OCI-LY7 (cell line): ENCODE data around the gene CHD5. TPM values are rescaled to one million over a fixed set of nuclear protein-coding genes. Genes with fewer than 3 reads are reported as not detected.

Source experiments
- BruUV-seq: library from RNA; stranded (reverse); fragments of 400-500 nt; replicated peaks from 2 replicates; lab custom pipeline; 2021; lab: Mats Ljungman, UMichigan
- CTCF ChIA-PET: fragments of 300-600 bp; sonication (Branson Sonifier 250); formaldehyde crosslinking; loops from one replicate; lab custom pipeline; 2022; ENCODE audit warnings: antibody characterized with exemption; ENCODE audit not compliant: unreplicated experiment; lab: Charles Lee
- POLR2A ChIA-PET: fragments of 300-600 bp; sonication (Branson Sonifier 250); formaldehyde crosslinking; loops from one replicate; lab custom pipeline; 2022; ENCODE audit warnings: antibody characterized with exemption; lab: Charles Lee
- DNase-seq: peaks from one replicate; pipeline ENCODE4 v3.0.0-alpha.2; 2015; ENCODE audit warnings: low spot score
- H2AFZ ChIP-seq: fragments of 200-600 bp; sonication (generic), shearing (Covaris generic); 2 replicates; pipeline ENCODE4 v1.6.1; 2014; ENCODE audit warnings: mild to moderate bottlenecking, antibody characterized with exemption, low read length, moderate library complexity
- H3K27ac ChIP-seq: fragments of 200-600 bp; sonication (generic); 2 replicates; pipeline ENCODE4 v1.5.1; 2014; ENCODE audit warnings: mixed run types, low read depth, mild to moderate bottlenecking, moderate library complexity, low read length, inconsistent platforms; ENCODE audit not compliant: poor library complexity, severe bottlenecking
- H3K36me3 ChIP-seq: fragments of 200-600 bp; sonication (generic); 2 replicates; pipeline ENCODE4 v1.6.1; 2014; ENCODE audit warnings: mild to moderate bottlenecking, antibody characterized with exemption, low read length, moderate library complexity, mixed read lengths; ENCODE audit not compliant: insufficient read depth
- H3K4me1 ChIP-seq: fragments of 200-600 bp; sonication (generic); 2 replicates; pipeline ENCODE4 v1.5.1; 2014; ENCODE audit warnings: mild to moderate bottlenecking, low read length; ENCODE audit not compliant: insufficient read depth, poor library complexity, severe bottlenecking
- H3K4me2 ChIP-seq: fragments of 200-600 bp; sonication (generic); 2 replicates; pipeline ENCODE4 v1.6.1; 2014; ENCODE audit warnings: mild to moderate bottlenecking, low read length
- H3K4me3 ChIP-seq: fragments of 200-600 bp; sonication (generic); 2 replicates; pipeline ENCODE4 v1.5.1; 2014; ENCODE audit warnings: mild to moderate bottlenecking, low read depth, low read length; ENCODE audit not compliant: poor library complexity, severe bottlenecking
- H3K79me2 ChIP-seq: fragments of 200-600 bp; sonication (generic); 2 replicates; pipeline ENCODE4 v1.6.1; 2016; ENCODE audit warnings: low read depth, mild to moderate bottlenecking, low read length, moderate library complexity, mixed read lengths; ENCODE audit not compliant: insufficient read depth
- H3K9me2 ChIP-seq: fragments of 200-600 bp; sonication (generic); 2 replicates; pipeline ENCODE4 v1.6.1; 2016; ENCODE audit warnings: mild to moderate bottlenecking, low read length, mixed read lengths; ENCODE audit not compliant: insufficient read depth
- H3K9me3 ChIP-seq: fragments of 200-600 bp; sonication (generic); 2 replicates; pipeline ENCODE4 v1.6.1; 2014; ENCODE audit warnings: mild to moderate bottlenecking, mixed run types, low read length, mixed read lengths
- H4K20me1 ChIP-seq: fragments of 200-600 bp; sonication (generic); 2 replicates; pipeline ENCODE4 v1.6.1; 2014; ENCODE audit warnings: mild to moderate bottlenecking, antibody characterized with exemption, low read length, moderate library complexity, mixed read lengths; ENCODE audit not compliant: insufficient read depth
- EZH2phosphoT487 ChIP-seq: fragments of 200-600 bp; sonication (generic); IDR thresholded peaks from 2 replicates; pipeline ENCODE4 v1.6.1; 2018; ENCODE audit warnings: low read depth, borderline replicate concordance, mild to moderate bottlenecking, mixed run types, antibody characterized with exemption, low read length, moderate library complexity, mixed read lengths
- intact Hi-C: fragments of 100-400 bp; cut with micrococcal nuclease; formaldehyde crosslinking; loops from one replicate; pipeline ENCODE4 v1.10.0; 2022; ENCODE audit not compliant: unreplicated experiment
- total RNA-seq, 2 experiments: library from RNA; depleted of rRNA in 1 of 2; stranded (reverse); fragments of >200 nt in 1 of 2; shearing (Covaris generic) in 1 of 2; gene quantifications; 2 replicates each; pipeline ENCODE4 v1.2.3, GENCODE V29; 2014 to 2022
- TF ChIP-seq, protein P1 (sequence below): fragments of 200-600 bp; sonication (generic); conservative IDR thresholded peaks from 2 replicates; pipeline ENCODE4 v1.5.1; 2014; ENCODE audit warnings: mild to moderate bottlenecking, antibody characterized with exemption, low read length, moderate library complexity, mixed read lengths

CHD5 gene
- total RNA-seq, 2 experiments from 2014 or later = 0.19 to 0.38 TPM

DNA sequence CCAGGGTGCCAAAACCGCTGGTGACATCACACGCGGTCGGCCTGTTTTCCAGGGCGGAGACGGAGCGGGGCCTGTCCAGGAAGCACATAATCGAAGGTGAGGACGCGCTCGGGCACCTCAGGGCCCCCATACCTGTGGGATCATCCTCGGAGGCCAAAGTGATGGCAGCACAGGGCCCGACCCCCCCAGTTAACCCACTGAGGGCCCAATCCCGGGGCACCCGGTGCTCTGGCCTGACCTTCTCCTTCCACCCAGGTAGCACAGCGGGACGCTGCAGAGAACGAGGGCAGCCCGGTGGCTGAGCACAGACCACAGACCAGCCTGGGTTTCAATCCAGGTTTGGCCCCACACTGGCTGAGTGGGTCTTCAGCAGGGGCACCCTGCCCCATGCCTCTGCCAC is 91.2 kb downstream of the CHD5 start:
- Histone ChIP-seq H3K36me3 (no peaks in the 10 kb centered on the region), H3K4me1 (no peaks in the 10 kb centered on the region), H3K9me2 (no peaks in the 10 kb centered on the region), H3K4me2 (no peak overlapping the region), H3K27ac (no peak overlapping the region), H2AFZ (no peak overlapping the region), H4K20me1 (no peaks in the 10 kb centered on the region), H3K9me3 (no peaks in the 10 kb centered on the region), H3K79me2 (no peaks in the 10 kb centered on the region), H3K4me3 (no peak overlapping the region)
- TF ChIP-seq EZH2phosphoT487 = no peak
- TF ChIP-seq, protein P1, sequence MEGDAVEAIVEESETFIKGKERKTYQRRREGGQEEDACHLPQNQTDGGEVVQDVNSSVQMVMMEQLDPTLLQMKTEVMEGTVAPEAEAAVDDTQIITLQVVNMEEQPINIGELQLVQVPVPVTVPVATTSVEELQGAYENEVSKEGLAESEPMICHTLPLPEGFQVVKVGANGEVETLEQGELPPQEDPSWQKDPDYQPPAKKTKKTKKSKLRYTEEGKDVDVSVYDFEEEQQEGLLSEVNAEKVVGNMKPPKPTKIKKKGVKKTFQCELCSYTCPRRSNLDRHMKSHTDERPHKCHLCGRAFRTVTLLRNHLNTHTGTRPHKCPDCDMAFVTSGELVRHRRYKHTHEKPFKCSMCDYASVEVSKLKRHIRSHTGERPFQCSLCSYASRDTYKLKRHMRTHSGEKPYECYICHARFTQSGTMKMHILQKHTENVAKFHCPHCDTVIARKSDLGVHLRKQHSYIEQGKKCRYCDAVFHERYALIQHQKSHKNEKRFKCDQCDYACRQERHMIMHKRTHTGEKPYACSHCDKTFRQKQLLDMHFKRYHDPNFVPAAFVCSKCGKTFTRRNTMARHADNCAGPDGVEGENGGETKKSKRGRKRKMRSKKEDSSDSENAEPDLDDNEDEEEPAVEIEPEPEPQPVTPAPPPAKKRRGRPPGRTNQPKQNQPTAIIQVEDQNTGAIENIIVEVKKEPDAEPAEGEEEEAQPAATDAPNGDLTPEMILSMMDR = no peak
- DNase-seq = no peak
- no TSS peak for BruUV-seq
- POLR2A ChIA-PET = no interaction called here
- intact Hi-C loops = no loop called here
- CTCF ChIA-PET = no interaction called here

DNA sequence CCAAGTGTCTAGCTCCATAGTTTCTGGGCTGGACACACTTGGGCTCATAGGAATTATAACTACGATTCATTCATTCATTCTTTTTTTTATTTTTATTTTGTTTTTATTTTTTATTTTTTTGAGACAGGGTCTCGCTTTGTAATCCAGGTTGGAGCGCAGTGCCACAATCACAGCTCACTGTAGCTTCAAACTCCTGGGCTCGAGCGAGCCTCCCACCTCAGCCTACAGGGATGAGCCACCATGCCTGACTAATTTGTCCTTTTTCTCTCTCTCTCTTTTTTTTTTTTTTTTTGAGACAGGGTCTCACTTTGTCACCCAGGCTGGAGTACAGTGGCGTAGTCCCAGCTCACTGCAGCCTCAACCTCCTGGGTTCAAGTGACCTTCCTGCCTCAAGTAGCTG is 92.2 kb downstream of the CHD5 start:
- H3K27ac ChIP-seq = no peak overlapping the region
- no peak for DNase-seq
- ChIA-PET POLR2A (interaction anchor here (0.6 kb wide), 2 partner anchors 106 to 1773 kb away, joined by 3 to 4 read pairs; no protein-coding TSS in a partner anchor), CTCF (no interaction called here)
- H2AFZ ChIP-seq = no peak overlapping the region
- H3K4me2 ChIP-seq = no peak overlapping the region
- no peaks in the 10 kb centered on the region for H3K4me1 ChIP-seq
- no peaks in the 10 kb centered on the region for H4K20me1 ChIP-seq
- intact Hi-C loops = no loop called here
- no peaks in the 10 kb centered on the region for H3K36me3 ChIP-seq
- no peaks in the 10 kb centered on the region for H3K79me2 ChIP-seq
- H3K4me3 ChIP-seq = no peak overlapping the region
- H3K9me3 ChIP-seq = no peaks in the 10 kb centered on the region
- no peaks in the 10 kb centered on the region for H3K9me2 ChIP-seq
- TF ChIP-seq, protein P1 = no peak
- no peak for TF ChIP-seq EZH2phosphoT487
- no TSS peak for BruUV-seq

DNA sequence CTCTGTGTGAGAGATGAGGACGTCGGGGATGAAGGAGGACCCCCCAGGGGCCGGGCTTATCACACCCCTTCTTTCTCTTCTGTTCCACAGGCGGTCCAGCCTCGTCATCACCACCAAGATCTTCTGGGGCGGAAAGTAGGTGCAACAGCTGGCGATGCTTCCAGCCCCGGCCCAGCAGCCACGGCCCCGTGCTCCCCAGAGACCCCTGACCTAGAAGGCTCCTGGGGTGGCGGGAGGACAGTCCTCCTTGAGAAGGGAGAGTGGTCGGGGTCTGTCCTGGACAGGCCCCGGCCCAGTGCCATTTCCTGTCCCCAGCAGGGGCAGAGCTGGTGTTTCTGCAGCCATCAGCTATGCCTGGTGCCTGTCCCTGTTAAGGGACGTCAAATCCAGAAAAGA is 92.7 kb downstream of the CHD5 start:
- no peak for DNase-seq
- ChIA-PET CTCF (no interaction called here), POLR2A (no interaction called here)
- no peaks in the 10 kb centered on the region for H3K9me3 ChIP-seq
- H3K4me2 ChIP-seq = no peak overlapping the region
- BruUV-seq = no TSS peak
- H3K4me1 ChIP-seq = no peaks in the 10 kb centered on the region
- no peak overlapping the region for H3K4me3 ChIP-seq
- H2AFZ ChIP-seq = no peak overlapping the region
- intact Hi-C loops = no loop called here
- H3K79me2 ChIP-seq = no peaks in the 10 kb centered on the region
- H3K27ac ChIP-seq = no peak overlapping the region
- no peaks in the 10 kb centered on the region for H3K9me2 ChIP-seq
- TF ChIP-seq EZH2phosphoT487 = no peak
- TF ChIP-seq, protein P1 = no peak
- no peaks in the 10 kb centered on the region for H4K20me1 ChIP-seq
- 0 out of 2 replicates have a peak, but pooled peaks cover 2% of the 10 kb centered on the region for H3K36me3 ChIP-seq
